HUES6 (cell line): Measurements from ENCODE around the gene KIF3A.
A peak's percentile ranks its signal among the peaks of the same experiment; 100 is the strongest.

Experiments
- H3K27ac ChIP-seq: 2 replicates; pipeline ENCODE4 v1.7.0; 2013; ENCODE audit warnings: low read depth, mild to moderate bottlenecking, low read length, inconsistent platforms
- H3K27me3 ChIP-seq: 2 replicates; pipeline ENCODE4 v1.6.1; 2013; ENCODE audit warnings: low read length; ENCODE audit not compliant: control insufficient read depth, insufficient read depth
- H3K36me3 ChIP-seq: 2 replicates; pipeline ENCODE4 v1.6.1; 2013; ENCODE audit warnings: low read length; ENCODE audit not compliant: control insufficient read depth, insufficient read depth
- H3K4me1 ChIP-seq: 2 replicates; pipeline ENCODE4 v1.6.1; 2013; ENCODE audit warnings: low read length; ENCODE audit not compliant: control insufficient read depth, insufficient read depth
- H3K4me3 ChIP-seq: 2 replicates; pipeline ENCODE4 v1.5.1; 2013; ENCODE audit warnings: low read depth, low read length
- H3K9ac ChIP-seq: one replicate; pipeline ENCODE4 v1.6.1; 2013; ENCODE audit warnings: mild to moderate bottlenecking, low read length
- H3K9me3 ChIP-seq: 2 replicates; pipeline ENCODE4 v1.6.1; 2013; ENCODE audit warnings: low read depth, low read length; ENCODE audit not compliant: control insufficient read depth, insufficient read depth

KIF3A gene

GRCh38 chr5:132777209-132778069 lies 40.1 kb upstream of the KIF3A start, which contains the start of gene SEPTIN8:
Gene SEPTIN8 (minus strand): TSS chr5:132777239. CDS start chr5:132777137, 102 bp downstream.
- peaks cover 53% of the 10 kb centered on the region for H3K27me3 ChIP-seq
- H3K4me3 ChIP-seq: peak within 1 kb of the TSS; percentile 77
- H3K36me3 ChIP-seq: no peaks in the 10 kb centered on the region
- peaks cover 15% of the 10 kb centered on the region for H3K4me1 ChIP-seq
- no peaks in the 10 kb centered on the region for H3K9me3 ChIP-seq
- H3K9ac ChIP-seq: peak within 1 kb of the TSS; percentile 34
- H3K27ac ChIP-seq: no peak within 1 kb of the TSS

- Histone ChIP-seq H3K9me3 (no peaks in the 10 kb centered on the region), H3K27me3 (peaks cover 48% of the 10 kb centered on the region), H3K36me3 (no peaks in the 10 kb centered on the region), H3K4me1 (peaks cover 17% of the 10 kb centered on the region), H3K9ac (peak overlapping the region; percentile 17), H3K4me3 (peak overlapping the region; percentile 77), H3K27ac (no peak overlapping the region)
Measured at GRCh38 chr5:132776938-132777208, 39.5 kb upstream of the KIF3A start.

GRCh38 chr5:132776131-132776937 lies 39.0 kb upstream of the KIF3A start:
- no peaks in the 10 kb centered on the region for H3K9me3 ChIP-seq
- no peaks in the 10 kb centered on the region for H3K36me3 ChIP-seq
- peaks cover 46% of the 10 kb centered on the region for H3K27me3 ChIP-seq
- H3K4me3 ChIP-seq: peak overlapping the region; percentile 77
- no peak overlapping the region for H3K27ac ChIP-seq
- peaks cover 20% of the 10 kb centered on the region for H3K4me1 ChIP-seq
- peak overlapping the region; percentile 17 for H3K9ac ChIP-seq

- peaks cover 28% of the 10 kb centered on the region for H3K4me1 ChIP-seq
- no peaks in the 10 kb centered on the region for H3K36me3 ChIP-seq
- H3K27ac ChIP-seq: no peak overlapping the region
- H3K9ac ChIP-seq: no peak overlapping the region
- H3K4me3 ChIP-seq: 0 out of 2 replicates have a peak overlapping the region, but pooled peaks have one; percentile 77
- H3K9me3 ChIP-seq: no peaks in the 10 kb centered on the region
- H3K27me3 ChIP-seq: peaks cover 44% of the 10 kb centered on the region
Measured at GRCh38 chr5:132775476-132775961, 38.2 kb upstream of the KIF3A start.

- Histone ChIP-seq H3K9ac (no peak overlapping the region), H3K27ac (no peak overlapping the region), H3K4me1 (peaks cover 29% of the 10 kb centered on the region), H3K36me3 (no peaks in the 10 kb centered on the region), H3K9me3 (no peaks in the 10 kb centered on the region), H3K4me3 (no peak overlapping the region), H3K27me3 (peaks cover 42% of the 10 kb centered on the region)
Measured at GRCh38 chr5:132774896-132775295, 37.5 kb upstream of the KIF3A start.

GRCh38 chr5:132774406-132774805 lies 37.1 kb upstream of the KIF3A start:
- Histone ChIP-seq H3K4me1 (peaks cover 29% of the 10 kb centered on the region), H3K4me3 (no peak overlapping the region), H3K36me3 (no peaks in the 10 kb centered on the region), H3K27ac (no peak overlapping the region), H3K9ac (no peak overlapping the region), H3K27me3 (peaks cover 39% of the 10 kb centered on the region), H3K9me3 (no peaks in the 10 kb centered on the region)

GRCh38 chr5:132773601-132774355 lies 36.4 kb upstream of the KIF3A start:
- peaks cover 29% of the 10 kb centered on the region for H3K4me1 ChIP-seq
- no peak overlapping the region for H3K4me3 ChIP-seq
- no peak overlapping the region for H3K27ac ChIP-seq
- no peaks in the 10 kb centered on the region for H3K36me3 ChIP-seq
- peaks cover 32% of the 10 kb centered on the region for H3K27me3 ChIP-seq
- no peaks in the 10 kb centered on the region for H3K9me3 ChIP-seq
- H3K9ac ChIP-seq: no peak overlapping the region

GRCh38 chr5:132773114-132773513 lies 35.8 kb upstream of the KIF3A start:
- Histone ChIP-seq H3K9ac (no peak overlapping the region), H3K4me3 (no peak overlapping the region), H3K9me3 (no peaks in the 10 kb centered on the region), H3K4me1 (peaks cover 29% of the 10 kb centered on the region), H3K27ac (no peak overlapping the region), H3K36me3 (no peaks in the 10 kb centered on the region), H3K27me3 (peaks cover 26% of the 10 kb centered on the region)

- H3K27ac ChIP-seq: no peak overlapping the region
Measured at GRCh38 chr5:132772291-132773070, 35.1 kb upstream of the KIF3A start.

GRCh38 chr5:132771503-132771998 lies 34.2 kb upstream of the KIF3A start:
- Histone ChIP-seq H3K27ac (no peak overlapping the region), H3K36me3 (no peaks in the 10 kb centered on the region), H3K4me1 (peaks cover 29% of the 10 kb centered on the region), H3K27me3 (peaks cover 15% of the 10 kb centered on the region), H3K9ac (no peak overlapping the region), H3K4me3 (no peak overlapping the region), H3K9me3 (no peaks in the 10 kb centered on the region)

More at GRCh38 chr5:132772291-132773070, 35.1 kb upstream of the KIF3A start:
- Histone ChIP-seq H3K9me3 (no peaks in the 10 kb centered on the region), H3K4me1 (peaks cover 29% of the 10 kb centered on the region), H3K27me3 (peaks cover 20% of the 10 kb centered on the region), H3K36me3 (no peaks in the 10 kb centered on the region), H3K4me3 (no peak overlapping the region), H3K9ac (no peak overlapping the region)
